ENCODE results near the gene SMCR8.
"Not testable (repeated sequence)": the region's sequence is repeated elsewhere in the genome, so short reads cannot be mapped to it uniquely, and the experiment has no call there.

SMCR8 gene

DNA sequence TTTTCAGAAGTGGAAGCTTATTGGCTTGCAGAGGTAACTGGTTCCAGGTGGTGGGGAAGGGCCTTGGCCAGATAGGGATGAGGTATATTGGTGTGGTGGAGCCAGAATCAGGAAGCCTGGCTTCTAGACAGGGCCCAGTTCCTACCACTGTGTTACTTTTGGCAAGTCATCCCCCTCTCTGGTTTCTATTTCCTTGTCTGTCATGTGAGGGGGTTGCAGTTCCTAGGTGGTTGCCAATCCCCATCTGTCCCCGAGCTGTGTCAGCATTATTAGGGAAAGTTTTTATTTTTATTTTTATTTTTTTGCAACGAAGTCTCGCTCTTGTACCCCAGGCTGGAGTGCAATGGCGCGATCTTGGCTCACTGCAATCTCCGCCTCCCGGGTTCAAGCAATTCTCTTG is 3.0 kb downstream of the SMCR8 start:
- no peak for DNase-seq (ENCODE audit: low read depth)

GRCh38 chr17:18318771-18319450 is 3.8 kb downstream of the SMCR8 start:
- DNase-seq (ENCODE audit: low read depth): no peak

DNA sequence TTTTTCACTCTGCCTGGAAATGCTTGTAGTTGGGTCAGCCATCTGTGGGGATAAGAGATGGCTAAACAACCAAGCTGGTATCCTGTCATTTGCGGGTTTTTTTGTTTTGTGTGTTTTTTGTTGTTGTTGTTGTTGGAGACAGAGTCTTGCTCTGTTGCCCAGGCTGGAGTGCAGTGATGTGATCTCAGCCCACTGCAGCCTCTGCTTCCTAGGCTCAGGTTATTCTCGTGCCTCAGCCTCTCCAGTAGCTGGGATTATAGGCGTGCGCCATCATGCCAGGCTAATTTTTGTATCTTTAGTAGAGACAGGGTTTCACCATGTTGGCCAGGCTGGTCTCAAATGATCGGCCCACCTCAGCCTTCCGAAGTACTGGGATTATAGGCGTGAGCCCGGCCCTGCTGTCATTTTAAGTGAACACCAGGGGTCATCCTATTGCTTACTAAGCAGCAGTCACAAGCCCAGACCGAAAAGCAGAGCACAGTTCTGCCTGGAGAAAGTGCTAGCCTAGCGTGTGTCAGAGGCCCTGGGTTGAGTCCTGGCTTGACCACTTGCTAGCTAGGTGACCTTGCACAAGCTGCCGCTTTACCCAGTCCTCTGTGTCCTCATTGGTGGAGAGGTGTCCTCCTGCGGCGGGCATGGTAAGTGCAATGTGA is 4.6 kb downstream of the SMCR8 start:
- DNase-seq (ENCODE audit: low read depth): no peak

DNA sequence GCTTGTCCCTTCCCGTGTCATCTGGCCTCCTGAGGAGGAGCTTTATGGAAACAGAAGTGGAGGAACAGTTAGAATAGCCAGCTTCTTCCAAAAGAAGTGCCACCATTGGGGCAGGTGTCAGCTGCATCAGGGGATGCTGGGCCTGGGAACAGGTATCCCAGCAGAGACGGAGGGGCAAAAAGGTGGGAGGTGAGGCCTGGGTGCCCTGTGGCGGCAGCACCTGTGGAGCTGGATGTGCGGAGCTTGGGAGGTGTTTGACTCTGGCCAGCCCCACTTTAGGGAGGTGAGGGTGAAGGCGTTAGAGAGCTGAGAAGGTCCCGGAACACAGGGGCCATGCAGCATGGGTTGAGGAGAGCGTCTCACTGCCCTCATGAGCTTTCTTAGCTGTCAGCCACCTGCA is 5.2 kb downstream of the SMCR8 start:
- no peak for DNase-seq (ENCODE audit: low read depth)

GRCh38 chr17:18321309-18321708 is 6.2 kb downstream of the SMCR8 start:
- DNase-seq (ENCODE audit: low read depth): no peak

DNA sequence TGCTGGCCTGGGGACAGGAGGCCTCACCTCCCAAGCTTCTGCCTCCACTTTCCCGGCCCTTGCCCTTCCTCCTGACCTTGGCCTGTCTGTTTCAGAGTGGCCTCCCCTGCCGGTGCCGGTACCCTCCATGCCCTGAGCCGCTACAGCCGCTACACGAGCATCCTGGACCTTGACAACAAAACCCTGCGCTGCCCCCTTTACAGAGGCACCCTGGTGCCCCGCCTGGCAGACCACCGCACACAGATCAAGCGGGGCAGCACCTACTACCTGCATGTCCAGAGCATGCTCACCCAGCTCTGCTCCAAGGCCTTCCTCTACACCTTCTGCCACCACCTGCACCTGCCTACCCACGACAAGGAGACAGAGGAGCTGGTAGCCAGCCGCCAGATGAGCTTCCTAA is 7.4 kb downstream of the SMCR8 start:
- no peak for DNase-seq (ENCODE audit: low read depth)

DNA sequence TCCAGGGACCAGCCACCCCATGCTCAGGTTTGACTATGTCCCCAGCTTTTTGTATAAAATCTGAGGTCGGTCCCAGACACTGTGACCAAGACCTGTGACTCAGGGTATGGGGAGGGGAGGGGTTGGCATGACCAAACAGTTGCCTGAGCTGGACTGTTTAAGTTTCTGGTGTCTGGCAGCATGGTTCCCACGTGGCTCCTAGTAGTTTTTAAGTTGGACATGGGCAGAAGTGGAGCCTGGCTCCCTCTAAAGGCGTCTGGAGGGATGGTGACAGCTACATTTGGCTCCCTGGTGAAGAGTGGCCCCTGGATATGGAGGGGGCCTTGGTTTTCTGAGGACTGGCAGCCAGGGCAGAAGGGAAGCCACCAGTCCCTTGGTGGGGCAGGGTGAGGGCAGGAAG is 7.9 kb downstream of the SMCR8 start:
- no peak for DNase-seq (ENCODE audit: low read depth)

DNA sequence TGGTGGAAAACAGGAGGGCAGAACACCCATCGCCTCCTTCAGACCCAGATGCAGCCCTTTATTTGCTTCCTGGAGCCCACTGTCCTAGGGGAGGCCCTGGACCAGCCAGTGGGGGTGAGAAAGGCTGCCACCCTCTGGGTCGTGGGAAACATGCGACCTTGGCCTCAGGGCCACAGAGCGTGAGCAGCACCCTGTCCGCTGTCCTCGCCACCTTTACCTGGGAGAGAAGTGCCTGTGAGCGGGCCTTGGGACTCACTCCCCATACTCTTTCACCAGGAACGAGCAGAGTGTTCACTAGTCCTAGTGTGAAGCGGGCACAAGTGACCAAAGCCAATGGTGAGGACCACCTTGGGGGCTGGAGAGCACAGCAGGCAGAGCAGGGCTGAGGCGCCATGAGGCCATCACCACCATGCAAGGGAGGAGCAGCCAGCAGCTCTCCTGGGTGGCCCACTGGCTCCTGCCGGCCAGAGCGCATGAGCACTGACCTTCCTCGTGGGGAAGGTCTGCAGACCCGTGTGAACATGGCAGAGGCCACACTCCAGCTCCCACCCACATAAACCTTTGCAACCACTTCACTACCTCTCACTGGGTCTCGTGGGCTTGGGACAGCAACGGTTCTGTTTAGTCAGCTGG is 8.5 kb downstream of the SMCR8 start:
- DNase-seq (ENCODE audit: low read depth): no peak

DNA sequence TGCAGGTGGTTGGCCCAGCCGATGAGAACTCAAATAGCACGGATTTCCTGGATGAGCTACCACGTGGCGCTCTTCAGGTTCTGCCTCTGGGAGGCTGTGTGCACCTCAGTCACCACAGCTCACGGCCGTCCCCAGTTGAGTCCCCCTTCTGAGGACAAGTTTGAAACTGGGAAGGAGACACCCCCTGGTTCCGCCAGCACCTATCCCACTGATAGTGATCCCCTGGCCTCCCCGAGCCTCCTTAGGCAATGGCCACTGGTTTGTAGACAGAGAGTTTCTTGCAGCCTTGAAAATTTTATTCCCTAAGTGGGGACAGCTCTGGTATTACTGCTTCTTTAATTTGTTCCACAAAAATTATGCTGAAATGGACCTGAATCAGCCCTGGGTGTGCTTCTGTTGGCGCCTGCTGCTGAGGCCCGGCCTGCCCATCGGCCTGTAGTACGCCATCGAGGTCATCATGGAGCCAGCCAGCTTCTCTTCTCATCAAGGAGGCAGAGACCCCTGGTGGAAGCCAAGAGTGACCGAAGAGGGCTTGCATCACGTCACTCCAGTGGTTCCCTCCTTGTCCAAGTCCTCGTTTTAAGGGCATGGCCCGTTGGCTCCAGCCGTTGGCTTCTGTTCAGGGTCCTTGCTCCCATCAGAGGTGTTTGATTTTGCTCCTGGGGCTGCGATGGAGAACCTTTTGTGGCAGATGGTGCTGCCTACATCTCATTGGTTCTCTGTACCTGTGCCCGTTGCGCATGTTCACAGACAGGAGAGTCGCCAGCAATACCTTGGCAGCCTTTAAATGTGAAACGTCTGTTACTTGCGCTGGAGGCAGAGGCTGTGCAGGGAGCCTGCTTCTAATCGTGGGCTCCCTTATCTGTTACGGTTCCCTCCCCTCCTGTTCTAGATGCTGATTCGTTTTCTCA is 9.3 kb downstream of the SMCR8 start:
- no peak for DNase-seq (ENCODE audit: low read depth)

GRCh38 chr17:18326039-18326438 is 10.9 kb downstream of the SMCR8 start:
- DNase-seq (ENCODE audit: low read depth): no peak

DNA sequence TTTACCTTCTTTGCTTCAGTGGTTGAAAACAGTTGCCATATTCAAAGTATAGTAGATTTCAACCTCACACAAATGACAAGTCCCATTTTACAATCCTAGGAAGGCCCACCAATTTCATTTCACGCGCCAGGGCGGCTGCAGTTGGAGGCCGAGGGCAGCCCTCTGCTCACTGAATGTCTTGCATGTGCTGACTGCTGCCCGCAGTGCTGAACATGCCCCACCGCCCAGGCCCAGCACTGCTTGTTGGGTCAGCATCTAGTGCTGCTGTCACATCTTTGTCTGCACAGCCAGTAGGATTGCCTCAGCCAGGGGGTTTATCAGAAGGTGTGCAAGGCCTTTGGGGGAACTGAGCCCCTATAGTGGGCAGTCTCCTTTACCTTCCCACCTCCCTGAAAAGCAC is 11.5 kb downstream of the SMCR8 start:
- no peak for DNase-seq (ENCODE audit: low read depth)

DNA sequence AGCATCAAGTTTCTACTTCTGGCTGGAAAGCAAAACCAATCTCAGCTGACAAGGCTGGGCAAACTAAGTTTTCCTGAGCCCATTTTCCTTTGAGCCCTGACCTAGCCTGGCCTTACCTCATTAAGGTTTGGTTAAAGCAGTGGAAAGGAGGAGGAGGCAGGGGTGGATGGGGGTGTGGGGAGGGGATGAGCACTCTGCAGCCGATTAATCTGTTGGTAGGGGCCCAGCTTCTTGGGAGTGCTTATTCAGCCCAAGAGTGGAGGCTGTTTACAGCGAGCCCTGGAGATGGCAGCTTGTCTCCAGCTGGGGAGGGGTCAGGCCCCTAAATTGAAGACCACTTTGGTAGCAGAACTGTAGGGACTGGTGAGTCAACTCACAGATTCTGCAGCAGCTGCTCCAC is 12.0 kb downstream of the SMCR8 start:
- DNase-seq (ENCODE audit: low read depth): no peak

DNA sequence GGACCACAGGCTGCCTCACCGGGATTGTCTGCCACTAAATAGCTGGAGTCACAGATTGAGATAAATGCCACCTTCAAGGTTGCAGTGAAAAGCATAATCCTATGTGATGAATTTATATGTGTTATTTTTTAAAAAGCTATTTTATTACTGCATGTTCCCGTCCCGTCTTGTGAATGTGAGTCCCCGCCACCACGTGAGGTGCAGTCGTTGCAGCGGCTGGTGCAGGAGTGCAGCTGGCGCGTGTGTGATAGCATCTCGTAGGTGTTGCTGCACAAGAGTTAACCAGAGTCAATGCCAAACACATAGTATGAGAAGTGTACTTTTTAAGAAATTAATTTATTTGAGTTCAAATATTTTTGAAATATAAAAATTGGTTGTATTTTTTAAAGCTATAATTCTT is 12.5 kb downstream of the SMCR8 start:
- DNase-seq (ENCODE audit: low read depth): no peak

DNA sequence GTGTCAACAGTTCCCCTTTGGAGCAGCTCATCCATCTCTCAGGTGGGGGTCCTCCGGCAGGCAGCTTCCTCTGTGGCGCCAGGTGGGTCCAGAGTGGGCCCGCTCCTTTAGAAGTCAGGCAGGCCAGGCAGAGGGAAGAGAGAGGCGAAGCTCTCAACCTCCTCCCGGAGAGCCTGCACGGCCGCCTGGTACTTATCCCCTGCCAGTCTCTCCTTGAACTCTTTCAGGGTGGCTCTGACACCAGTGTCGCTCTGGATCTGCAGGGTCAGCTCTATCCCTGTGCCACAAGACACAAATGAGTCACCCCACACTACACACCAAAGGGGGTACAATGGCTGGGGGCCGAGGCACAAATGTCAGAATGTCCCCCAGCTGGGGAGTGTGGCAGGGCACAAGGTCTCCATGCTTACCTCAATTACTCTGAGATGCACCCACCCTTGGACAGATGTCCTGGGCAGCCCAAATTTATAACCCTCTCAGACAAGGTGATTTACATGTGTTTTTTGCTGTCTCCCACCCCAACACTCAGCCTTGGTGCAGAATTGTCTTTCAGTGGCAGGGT is 13.6 kb downstream of the SMCR8 start:
- DNase-seq (ENCODE audit: low read depth): no peak

DNA sequence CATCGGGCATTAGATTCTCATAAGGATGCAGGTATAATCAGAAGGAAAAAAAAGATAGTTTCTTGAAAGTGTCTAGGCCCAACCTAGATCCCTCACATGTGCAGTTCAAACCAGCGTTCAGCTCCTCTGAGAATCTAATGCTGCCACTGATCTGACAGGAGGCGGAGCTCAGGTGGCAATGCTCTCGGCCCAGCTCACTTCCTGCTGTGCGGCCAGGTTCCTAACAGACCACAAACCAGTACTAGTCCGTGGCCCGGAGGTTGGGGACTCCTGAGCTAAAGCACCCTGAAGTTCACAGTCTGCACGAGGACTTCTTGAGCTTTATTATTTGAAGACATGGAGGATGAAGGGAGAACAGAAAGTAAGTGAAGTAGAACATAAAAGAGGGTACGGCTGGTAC is 16.8 kb downstream of the SMCR8 start:
- DNase-seq (ENCODE audit: low read depth): no peak

DNA sequence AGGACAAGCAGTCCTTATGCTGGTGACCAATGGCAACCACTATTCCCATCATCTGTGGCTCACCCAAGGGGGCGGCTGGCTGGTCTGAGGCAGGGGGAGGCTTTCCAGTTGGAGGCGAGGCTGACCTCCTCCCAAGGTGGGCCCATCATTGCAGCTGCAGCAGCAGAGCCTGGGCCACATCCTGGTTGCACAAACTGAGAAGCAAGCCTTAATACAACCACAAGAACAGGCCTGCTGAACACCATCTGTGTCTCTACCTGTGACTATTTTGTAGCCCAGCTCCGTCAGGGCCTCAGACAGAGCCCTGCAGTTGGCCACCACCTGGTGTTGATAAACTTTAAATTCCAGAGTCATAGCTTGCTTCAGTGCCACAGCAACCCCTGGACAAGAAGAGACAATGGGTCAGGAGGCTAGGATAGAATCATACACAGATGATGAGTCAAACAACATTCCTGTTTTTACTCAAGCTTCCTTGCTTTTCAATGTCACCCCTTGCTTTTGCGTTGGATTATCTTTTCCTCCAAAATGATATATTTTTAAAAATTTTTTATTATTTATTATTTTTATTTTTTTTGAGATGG is 17.9 kb downstream of the SMCR8 start:
- DNase-seq (ENCODE audit: low read depth): no peak

DNA sequence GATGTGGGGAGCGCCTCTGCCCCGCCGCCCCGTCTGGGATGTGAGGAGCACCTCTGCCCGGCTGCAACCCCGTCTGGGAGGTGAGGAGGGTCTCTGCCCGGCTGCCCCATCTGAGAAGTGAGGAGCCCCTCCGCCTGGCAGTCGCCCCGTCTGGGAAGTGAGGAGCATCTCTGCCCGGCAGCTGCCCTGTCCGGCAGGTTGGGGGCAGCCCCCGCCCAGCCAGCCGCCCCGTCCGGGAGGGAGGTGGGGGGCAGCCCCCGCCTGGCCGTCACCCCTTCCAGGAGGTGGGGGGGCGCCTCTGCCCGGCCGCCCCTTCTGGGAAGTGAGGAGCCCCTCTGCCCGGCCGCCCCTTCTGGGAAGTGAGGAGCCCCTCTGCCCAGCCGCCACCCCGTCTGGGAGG is 23.1 kb downstream of the SMCR8 start:
- DNase-seq (ENCODE audit: low read depth): not testable (repeated sequence)

DNA sequence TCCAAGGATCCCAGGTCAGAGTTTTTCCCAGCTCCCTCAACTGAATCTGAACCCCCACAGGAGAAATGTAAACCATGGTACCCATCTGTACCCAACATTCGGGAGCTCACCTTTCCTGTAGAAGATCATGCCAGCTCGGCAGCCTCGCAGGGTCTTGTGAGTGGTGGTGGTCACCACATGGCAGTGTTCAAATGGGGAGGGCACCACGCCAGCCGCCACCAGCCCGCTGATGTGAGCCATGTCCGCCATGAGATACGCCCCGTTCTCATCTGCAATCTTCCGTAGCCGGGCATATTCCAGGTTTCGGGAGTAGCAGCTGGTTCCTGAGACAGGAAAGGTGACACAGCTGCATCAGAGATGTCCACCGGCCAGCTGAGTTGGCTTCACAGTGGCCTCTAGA is 24.8 kb downstream of the SMCR8 start:
- DNase-seq (ENCODE audit: low read depth): no peak

- DNase-seq (ENCODE audit: low read depth): no peak
Observed at GRCh38 chr17:18344021-18344420, 28.9 kb downstream of the SMCR8 start.

- no peak for DNase-seq (ENCODE audit: low read depth)
Observed at GRCh38 chr17:18353541-18353940, 38.4 kb downstream of the SMCR8 start.

- no peak for DNase-seq (ENCODE audit: low read depth)
Observed at GRCh38 chr17:18356624-18357023, 41.5 kb downstream of the SMCR8 start.

GRCh38 chr17:18360518-18360917 is 45.4 kb downstream of the SMCR8 start:
- DNase-seq (ENCODE audit: low read depth): no peak
